NCI-H187 treated with DMSO at 0.1 percent for 48 hours (cell line): Measurements from ENCODE around the gene CFAP58.

Source experiments
- DNase-seq: peaks from one replicate; lab custom pipeline; 2025; lab: John Stamatoyannopoulos, UW

The CFAP58 gene

GRCh38 chr10:104376784-104377300 is 23.2 kb downstream of the CFAP58 start:
- DNase-seq, result no peak

- no peak for DNase-seq
Observed at GRCh38 chr10:104380336-104380735, 26.7 kb downstream of the CFAP58 start.

GRCh38 chr10:104387130-104387888 is 33.7 kb downstream of the CFAP58 start:
- no peak for DNase-seq

- DNase-seq, result no peak
Observed at GRCh38 chr10:104388830-104389229, 35.2 kb downstream of the CFAP58 start.

- no peak for DNase-seq
Observed at GRCh38 chr10:104391150-104391968, 37.7 kb downstream of the CFAP58 start.

- no peak for DNase-seq
Observed at GRCh38 chr10:104391969-104392296, 38.3 kb downstream of the CFAP58 start.

- no peak for DNase-seq
Observed at GRCh38 chr10:104393387-104393786, 39.8 kb downstream of the CFAP58 start.

GRCh38 chr10:104396581-104396980 is 42.9 kb downstream of the CFAP58 start:
- DNase-seq, result no peak

- no peak for DNase-seq
Observed at GRCh38 chr10:104403636-104404035, 50.0 kb downstream of the CFAP58 start.

GRCh38 chr10:104406715-104407650 is 53.4 kb downstream of the CFAP58 start:
- DNase-seq, result no peak

- no peak for DNase-seq
Observed at GRCh38 chr10:104413528-104413927, 59.9 kb downstream of the CFAP58 start.

GRCh38 chr10:104415526-104416165 is 62.0 kb downstream of the CFAP58 start:
- DNase-seq, result no peak

- no peak for DNase-seq
Observed at GRCh38 chr10:104416851-104417250, 63.2 kb downstream of the CFAP58 start.

- DNase-seq, result no peak
Observed at GRCh38 chr10:104417637-104418292, 64.1 kb downstream of the CFAP58 start.

GRCh38 chr10:104424719-104425118 is 71.1 kb downstream of the CFAP58 start:
- DNase-seq, result no peak

- no peak for DNase-seq
Observed at GRCh38 chr10:104427989-104428388, 74.4 kb downstream of the CFAP58 start.

GRCh38 chr10:104429846-104430245 is 76.2 kb downstream of the CFAP58 start:
- DNase-seq, result no peak

- no peak for DNase-seq
Observed at GRCh38 chr10:104430360-104430759, 76.7 kb downstream of the CFAP58 start.

- no peak for DNase-seq
Observed at GRCh38 chr10:104433669-104434068, 80.0 kb downstream of the CFAP58 start.

- DNase-seq, result no peak
Observed at GRCh38 chr10:104434601-104435000, 81.0 kb downstream of the CFAP58 start.

GRCh38 chr10:104435822-104436221 is 82.2 kb downstream of the CFAP58 start:
- no peak for DNase-seq
